WTC11 (cell line): ENCODE results near the gene LCE3A. TPM values are rescaled to one million over a fixed set of nuclear protein-coding genes. Genes with fewer than 3 reads are reported as not detected.

ENCODE experiments used
- ATAC-seq: fragments of 200-7000 bp; cut with Tn5 transposase; 2 replicates; pipeline ENCODE4 v1.10.0; 2021; ENCODE audit warnings: mild to moderate bottlenecking, moderate library complexity
- CTCF ChIA-PET: fragments of 300-600 bp; sonication (Branson Sonifier 250); formaldehyde crosslinking; loops from one replicate; lab custom pipeline; 2021; ENCODE audit warnings: antibody characterized with exemption; lab: Charles Lee
- POLR2A ChIA-PET: fragments of 350-600 bp; sonication (Branson Sonifier 250); formaldehyde crosslinking; loops from one replicate; lab custom pipeline; 2021; ENCODE audit warnings: antibody characterized with exemption; lab: Charles Lee
- DNase-seq: peaks from one replicate; pipeline ENCODE4 v3.0.0; 2021; ENCODE audit warnings: low spot score
- H3K27ac Mint-ChIP-seq: 2 replicates; pipeline ENCODE4 v1.8.0; 2021; ENCODE audit warnings: mixed read lengths
- H3K27me3 Mint-ChIP-seq: 2 replicates; pipeline ENCODE4 v1.8.0; 2021; ENCODE audit warnings: low read depth, mild to moderate bottlenecking, moderate library complexity, mixed read lengths
- H3K36me3 Mint-ChIP-seq: 2 replicates; pipeline ENCODE4 v1.8.0; 2021; ENCODE audit warnings: mixed read lengths
- H3K4me1 Mint-ChIP-seq: 2 replicates; pipeline ENCODE4 v1.8.0; 2022; ENCODE audit warnings: mixed read lengths
- H3K4me3 Mint-ChIP-seq: 2 replicates; pipeline ENCODE4 v1.8.0; 2021; ENCODE audit warnings: mild to moderate bottlenecking, moderate library complexity, mixed read lengths
- H3K9me3 Mint-ChIP-seq: 2 replicates; pipeline ENCODE4 v1.8.0; 2021; ENCODE audit warnings: mixed read lengths
- ARID4B ChIP-seq: sonication (generic); formaldehyde crosslinking; IDR thresholded peaks from 2 replicates; pipeline ENCODE4 v1.8.0; 2023; ENCODE audit warnings: missing genetic modification reagents, mild to moderate bottlenecking, borderline replicate concordance
- CREB1 ChIP-seq: sonication (generic); formaldehyde crosslinking; IDR thresholded peaks from 2 replicates; pipeline ENCODE4 v1.8.0; 2023; ENCODE audit warnings: mild to moderate bottlenecking, missing genetic modification reagents
- HMGXB4 ChIP-seq: sonication (generic); formaldehyde crosslinking; IDR thresholded peaks from 2 replicates; pipeline ENCODE4 v1.8.1; 2023; ENCODE audit warnings: mild to moderate bottlenecking, moderate library complexity, missing genetic modification reagents
- IRF1 ChIP-seq: sonication (generic); formaldehyde crosslinking; IDR thresholded peaks from 2 replicates; pipeline ENCODE4 v1.8.0; 2023; ENCODE audit warnings: missing genetic modification reagents
- PRRX2 ChIP-seq: fragments of 250-450 bp; sonication (Bioruptor Pico); IDR thresholded peaks from 2 replicates; pipeline ENCODE4 v1.8.0; 2021; ENCODE audit warnings: mild to moderate bottlenecking
- SOX15 ChIP-seq: fragments of 250-450 bp; sonication (Bioruptor Pico); IDR thresholded peaks from 2 replicates; pipeline ENCODE4 v1.9.0; 2021; ENCODE audit warnings: mild to moderate bottlenecking
- SP1 ChIP-seq: sonication (generic); formaldehyde crosslinking; conservative IDR thresholded peaks from 2 replicates; pipeline ENCODE4 v1.8.1; 2022; ENCODE audit warnings: missing genetic modification reagents
- TCF7 ChIP-seq: sonication (generic); formaldehyde crosslinking; IDR thresholded peaks from 2 replicates; pipeline ENCODE4 v1.8.0; 2022; ENCODE audit warnings: mild to moderate bottlenecking, low read depth, missing genetic modification reagents, moderate library complexity
- ZNF121 ChIP-seq: sonication (generic); formaldehyde crosslinking; IDR thresholded peaks from 2 replicates; pipeline ENCODE4 v1.8.0; 2023; ENCODE audit warnings: missing genetic modification reagents
- ZNF263 ChIP-seq: sonication (generic); formaldehyde crosslinking; IDR thresholded peaks from 2 replicates; pipeline ENCODE4 v1.8.1; 2022; ENCODE audit warnings: low read depth, mild to moderate bottlenecking, moderate library complexity, missing genetic modification reagents
- ZNF281 ChIP-seq: sonication (generic); formaldehyde crosslinking; IDR thresholded peaks from 2 replicates; pipeline ENCODE4 v1.8.0; 2023; ENCODE audit warnings: mild to moderate bottlenecking, missing genetic modification reagents
- ZNF396 ChIP-seq: fragments of 250-450 bp; sonication (Bioruptor Pico); IDR thresholded peaks from 2 replicates; pipeline ENCODE4 v1.8.0; 2021; ENCODE audit warnings: mild to moderate bottlenecking, moderate library complexity, borderline replicate concordance
- total RNA-seq: library from RNA; stranded (reverse); gene quantifications from 3 replicates; pipeline ENCODE4 v1.2.3, GENCODE V29; 2021
- TF ChIP-seq, protein P1 (sequence below): sonication (generic); formaldehyde crosslinking; IDR thresholded peaks from 2 replicates; pipeline ENCODE4 v1.8.1; 2023; ENCODE audit warnings: mild to moderate bottlenecking, missing genetic modification reagents, moderate library complexity

Gene LCE3A
- total RNA-seq, 1 experiment from 2014 or later, result not detected

DNA sequence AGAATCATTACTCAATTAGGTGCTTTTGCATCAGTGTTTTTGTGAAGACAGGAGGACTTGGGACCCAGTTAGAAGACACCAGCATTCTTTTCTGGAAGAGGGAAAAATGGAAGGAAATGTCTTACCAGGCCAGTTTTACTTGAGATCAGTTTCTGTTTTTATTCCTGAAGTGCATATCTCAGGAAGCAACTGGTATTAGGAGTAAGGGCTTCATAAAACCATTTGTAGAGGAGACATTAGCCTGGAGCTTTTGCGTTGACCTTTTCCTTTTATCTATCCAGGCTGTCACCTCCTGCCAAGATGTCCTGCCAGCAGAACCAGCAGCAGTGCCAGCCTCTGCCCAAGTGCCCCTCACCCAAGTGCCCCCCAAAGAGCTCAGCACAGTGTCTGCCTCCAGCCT, 9.4 kb downstream of the LCE3A start, which contains the start of gene LCE3B (continued):
- TF ChIP-seq HMGXB4, result no peak
- TF ChIP-seq ARID4B (CRISPR knock-in tag), result no peak
- TF ChIP-seq TCF7, result no peak
- TF ChIP-seq ZNF121 (CRISPR knock-in tag), result no peak
- TF ChIP-seq, protein P1, sequence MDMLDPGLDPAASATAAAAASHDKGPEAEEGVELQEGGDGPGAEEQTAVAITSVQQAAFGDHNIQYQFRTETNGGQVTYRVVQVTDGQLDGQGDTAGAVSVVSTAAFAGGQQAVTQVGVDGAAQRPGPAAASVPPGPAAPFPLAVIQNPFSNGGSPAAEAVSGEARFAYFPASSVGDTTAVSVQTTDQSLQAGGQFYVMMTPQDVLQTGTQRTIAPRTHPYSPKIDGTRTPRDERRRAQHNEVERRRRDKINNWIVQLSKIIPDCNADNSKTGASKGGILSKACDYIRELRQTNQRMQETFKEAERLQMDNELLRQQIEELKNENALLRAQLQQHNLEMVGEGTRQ, result no peak
- TF ChIP-seq SP1 (CRISPR knock-in tag), result no peak

GRCh38 chr1:152599934-152600333, 23.0 kb downstream of the LCE3A start, which contains the start of gene LCE3C:
TSS of gene LCE3C (plus strand) at chr1:152600234. CDS start at chr1:152600732, 498 bp downstream.
- no peak within 1 kb of the TSS for H3K27ac Mint-ChIP-seq
- CTCF ChIA-PET, result no interaction called here
- no peak for DNase-seq
- H3K27me3 Mint-ChIP-seq, result peaks cover 11% of the 10 kb centered on the region
- H3K9me3 Mint-ChIP-seq, result peaks cover 89% of the 10 kb centered on the region
- H3K4me1 Mint-ChIP-seq, result no peaks in the 10 kb centered on the region
- no peak within 1 kb of the TSS for H3K4me3 Mint-ChIP-seq
- POLR2A ChIA-PET, result no interaction called here
- TF ChIP-seq IRF1 (CRISPR knock-in tag) (no peak), ZNF396 (no peak), SOX15 (CRISPR knock-in tag) (no peak), CREB1 (CRISPR knock-in tag) (no peak), ZNF281 (no peak), HMGXB4 (no peak), ZNF263 (CRISPR knock-in tag) (no peak), PRRX2 (CRISPR knock-in tag) (no peak)
- no peak for ATAC-seq
- peaks cover 75% of the 10 kb centered on the region for H3K36me3 Mint-ChIP-seq
